GM12865 (cell line): ENCODE results near the gene BICRA.
"Not testable (repeated sequence)": the region's sequence is repeated elsewhere in the genome, so short reads cannot be mapped to it uniquely, and the experiment has no call there.

ENCODE experiments used
- DNase-seq: peaks from one replicate; pipeline ENCODE4 v3.0.0; 2010; ENCODE audit warnings: low read depth
- H3K4me3 ChIP-seq: 2 replicates; pipeline ENCODE4 v1.5.1; 2011; ENCODE audit warnings: mild to moderate bottlenecking, low read depth, low read length, control low read depth
- CTCF ChIP-seq: IDR thresholded peaks from 2 replicates; pipeline ENCODE4 v1.5.1; 2011; ENCODE audit warnings: low read length, control low read depth, low read depth, inconsistent platforms; ENCODE audit not compliant: insufficient read depth; ENCODE audit errors: missing control alignments

The BICRA gene

DNA sequence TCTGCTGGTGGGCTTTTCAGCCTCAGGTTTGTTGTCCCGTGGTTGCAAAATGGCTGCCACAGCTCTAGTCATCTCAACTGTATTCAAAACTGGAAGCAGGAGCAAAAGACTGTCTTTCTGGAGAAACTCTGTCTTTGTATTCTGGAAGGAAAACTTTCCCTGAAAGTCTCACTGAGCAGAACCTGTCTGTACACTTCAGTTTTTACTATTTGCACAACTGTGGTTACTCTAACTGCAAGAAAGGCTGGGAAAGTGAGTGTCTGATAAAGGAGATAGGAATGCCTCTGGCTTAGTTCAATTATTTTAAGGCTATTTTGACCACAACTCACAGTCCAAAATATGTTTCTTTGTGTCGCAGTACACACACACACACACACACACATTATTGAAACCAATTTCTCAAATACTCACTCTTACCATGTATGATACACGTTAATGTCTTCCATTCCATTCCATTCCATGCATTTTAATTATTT, 54.5 kb downstream of the BICRA start:
- H3K4me3 ChIP-seq = no peak overlapping the region
- TF ChIP-seq CTCF = no peak
- DNase-seq = no peak

- H3K4me3 ChIP-seq = no peak overlapping the region
- no peak for DNase-seq
- no peak for TF ChIP-seq CTCF
These were observed 55.2 kb downstream of the BICRA start for GRCh38 chr19:47663911-47664771.

GRCh38 chr19:47668556-47668955, 59.6 kb downstream of the BICRA start:
- DNase-seq, H3K4me3 ChIP-seq: not testable (repeated sequence)

DNA sequence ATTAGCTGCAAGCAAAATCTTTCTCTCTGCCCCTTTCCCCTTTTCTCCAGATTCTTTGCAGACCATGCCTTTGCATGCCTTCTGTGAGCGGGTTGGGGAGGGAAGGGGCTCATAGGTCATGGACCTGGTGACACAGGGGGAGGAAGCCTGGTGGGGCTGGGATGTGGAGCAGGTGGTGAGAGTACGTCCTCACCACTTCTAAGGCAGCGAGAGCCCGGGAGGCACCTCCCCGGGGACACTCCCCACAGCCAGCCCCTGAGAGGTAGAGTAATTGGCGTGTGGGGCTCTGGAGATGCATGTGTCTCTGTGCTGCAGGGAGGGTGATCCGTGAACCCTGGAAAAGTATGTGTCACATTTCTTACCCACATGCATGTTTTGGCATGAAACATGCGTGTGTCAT, 61.8 kb downstream of the BICRA start:
- no peak for DNase-seq
- H3K4me3 ChIP-seq = no peak overlapping the region
- no peak for TF ChIP-seq CTCF

DNA sequence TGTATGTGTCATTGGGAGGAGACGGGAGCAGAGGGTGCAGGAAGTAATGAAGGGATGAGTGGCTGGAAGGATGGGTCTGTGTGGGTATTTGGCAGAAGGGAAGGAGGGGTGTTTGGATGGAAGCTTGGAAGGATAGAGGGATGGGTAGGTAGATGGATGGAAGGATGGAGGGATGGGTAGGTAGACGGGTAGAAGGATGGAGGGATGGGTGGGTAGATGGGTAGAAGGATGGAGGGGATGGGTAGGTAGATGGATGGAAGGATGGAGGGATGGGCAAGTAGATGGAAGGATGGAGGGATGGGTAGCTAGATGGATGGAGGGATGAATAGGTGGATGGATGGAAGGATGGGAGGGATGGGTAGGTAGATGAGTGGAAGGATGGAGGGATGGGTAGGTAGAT, 62.6 kb downstream of the BICRA start:
- H3K4me3 ChIP-seq = no peak overlapping the region
- no peak for TF ChIP-seq CTCF
- DNase-seq = no peak

DNA sequence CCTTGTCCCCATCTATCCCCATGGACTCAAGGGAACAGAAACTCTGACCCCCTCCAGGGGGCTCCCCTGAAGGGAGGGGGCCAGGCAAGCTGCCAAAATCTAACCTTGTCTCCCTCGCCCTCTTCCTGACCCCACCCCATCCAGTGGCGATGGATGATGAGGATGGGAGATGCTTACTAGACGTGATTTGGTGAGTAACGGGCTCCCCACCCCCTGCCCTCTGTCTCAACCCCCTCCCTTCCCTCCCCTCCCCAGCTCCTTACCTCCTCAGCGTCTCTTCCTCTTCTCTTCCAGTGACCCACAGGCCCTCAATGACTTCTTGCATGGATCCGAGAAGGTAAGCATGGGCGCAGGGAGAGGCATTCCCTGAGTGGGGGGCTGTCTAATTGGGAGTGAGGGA, 64.5 kb downstream of the BICRA start:
- no peak for DNase-seq
- no peak overlapping the region for H3K4me3 ChIP-seq
- no peak for TF ChIP-seq CTCF

- no peak for DNase-seq
- H3K4me3 ChIP-seq = no peak overlapping the region
- no peak for TF ChIP-seq CTCF
These were observed 65.6 kb downstream of the BICRA start for GRCh38 chr19:47674548-47674947.
